HG02885 (cell line): Measurements from ENCODE around the gene RAB22A.
"Not testable (repeated sequence)": the region's sequence is repeated elsewhere in the genome, so short reads cannot be mapped to it uniquely, and the experiment has no call there.

Source experiments
- ATAC-seq: cut with Tn5 transposase; IDR thresholded peaks from one replicate; pipeline ENCODE4 v1.9.1; 2021; ENCODE audit warnings: mild to moderate bottlenecking; ENCODE audit not compliant: unreplicated experiment, poor library complexity

Gene RAB22A

DNA sequence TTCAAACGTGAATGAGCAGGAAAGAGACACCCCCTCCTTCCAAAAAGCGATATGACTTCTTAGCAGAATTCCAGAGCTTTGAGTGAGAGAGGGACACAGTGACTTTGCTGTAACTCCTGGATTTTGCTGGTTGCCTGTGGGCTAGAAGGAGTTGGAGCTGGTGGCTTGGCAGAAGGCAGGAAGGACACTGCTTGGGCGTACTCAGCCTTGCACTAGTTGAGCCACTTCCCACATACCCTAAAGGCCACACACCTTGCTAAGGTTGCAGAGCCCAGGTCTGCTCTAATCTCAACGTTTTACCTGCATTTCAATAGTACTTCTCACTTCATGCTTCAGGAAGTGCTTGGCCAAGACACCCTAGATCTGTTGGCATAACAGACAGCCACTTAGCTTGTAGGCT, 30.6 kb downstream of the RAB22A start:
- no peak for ATAC-seq

- ATAC-seq, result no peak
These were observed 31.3 kb downstream of the RAB22A start for GRCh38 chr20:58340853-58341252.

DNA sequence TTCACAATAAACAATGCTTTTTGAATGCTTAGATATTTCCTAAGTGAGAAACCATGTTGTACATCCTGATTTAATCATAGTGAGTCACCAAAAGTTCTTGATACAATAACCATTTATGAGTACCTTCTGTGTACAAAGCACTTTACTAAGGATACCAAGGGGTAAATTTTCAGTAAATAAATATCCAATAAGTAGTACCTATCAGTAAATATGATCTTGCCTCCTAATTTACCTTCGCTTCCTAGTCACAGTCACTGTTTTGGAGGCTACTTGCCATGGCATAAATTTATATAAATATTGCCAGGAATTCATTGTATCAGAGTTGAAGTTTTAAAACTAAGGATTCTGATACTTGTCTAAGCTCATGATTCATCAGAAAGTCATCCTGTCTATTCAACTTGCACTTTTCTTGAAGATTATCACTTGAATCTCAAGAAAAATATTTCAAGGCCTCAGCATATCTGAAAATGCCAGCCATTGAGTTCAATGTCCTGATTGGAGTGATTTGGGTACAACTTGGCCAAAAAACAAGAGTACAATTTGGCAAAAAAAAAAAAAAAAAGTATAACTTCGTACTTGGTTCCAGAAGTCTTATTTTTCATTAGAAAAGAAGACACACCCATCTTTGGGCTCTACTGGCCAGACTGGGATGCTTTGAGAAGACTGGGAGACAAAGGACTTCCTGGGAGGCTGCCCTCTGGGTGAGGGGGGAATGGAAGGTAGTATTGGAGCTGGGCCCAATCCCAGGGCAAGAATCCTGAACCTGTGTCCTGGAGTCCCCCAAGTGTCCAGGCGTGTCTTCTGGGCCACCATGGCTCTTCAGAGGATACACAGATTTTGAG, 32.8 kb downstream of the RAB22A start:
- ATAC-seq, result no peak

GRCh38 chr20:58344741-58345140, 35.2 kb downstream of the RAB22A start:
- ATAC-seq, result no peak

DNA sequence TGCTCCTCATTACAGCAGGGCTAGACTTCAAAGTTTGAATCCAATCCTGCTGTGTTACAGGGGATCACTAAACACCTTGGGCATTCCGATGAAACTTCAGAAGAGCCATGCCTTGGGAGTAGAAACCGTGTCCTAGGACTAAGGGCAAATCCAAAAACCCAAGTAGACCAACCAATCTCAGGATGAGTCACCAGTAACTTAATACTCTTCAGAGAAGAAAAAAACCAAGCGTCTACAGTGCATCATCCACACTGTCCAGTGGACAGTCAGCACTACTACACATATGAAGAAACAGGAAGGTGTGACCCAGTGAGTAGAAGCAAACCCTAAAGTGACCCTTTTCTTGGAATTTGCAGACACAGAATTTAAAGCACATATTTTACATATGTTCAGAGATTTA, 40.1 kb downstream of the RAB22A start:
- ATAC-seq, result no peak

DNA sequence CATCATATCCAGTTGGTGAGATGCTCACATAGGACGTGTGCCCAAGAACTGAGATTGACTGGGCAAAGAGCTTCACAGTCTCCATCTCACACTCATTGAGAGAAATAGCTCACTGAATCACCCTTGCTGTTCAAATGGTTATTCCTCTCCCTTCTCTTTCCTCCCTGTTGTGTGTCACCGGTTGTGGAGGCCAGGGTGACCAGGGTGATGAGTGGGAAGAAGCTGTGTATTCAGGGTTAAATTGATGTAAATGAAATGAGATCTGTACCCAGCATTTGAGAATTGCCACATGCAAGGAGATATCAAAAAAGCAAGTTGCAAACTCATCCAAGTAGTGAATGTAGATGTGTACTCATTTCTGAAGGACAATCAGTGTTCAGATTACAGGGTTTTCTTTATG, 43.0 kb downstream of the RAB22A start:
- no peak for ATAC-seq

- no peak for ATAC-seq
These were observed 49.9 kb downstream of the RAB22A start for GRCh38 chr20:58359441-58359840.

DNA sequence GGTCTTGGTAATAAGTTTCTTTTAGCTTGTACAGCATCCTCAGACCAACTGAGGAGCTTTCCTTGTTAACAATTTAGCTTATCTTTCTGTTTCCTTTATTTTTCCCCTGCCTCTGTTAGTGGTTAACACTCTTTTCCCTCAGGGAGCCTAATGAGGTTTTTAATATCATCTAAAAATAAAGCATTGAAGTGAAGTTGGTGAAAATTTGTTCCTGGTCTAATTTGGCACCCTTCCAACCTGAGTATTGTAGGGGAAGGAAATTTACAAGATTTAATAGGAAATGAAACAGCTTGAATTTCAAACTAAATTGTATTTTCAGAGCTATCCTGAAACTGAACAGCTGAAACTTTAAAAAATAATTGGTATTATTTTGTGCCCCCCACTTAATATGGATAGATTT, 51.4 kb downstream of the RAB22A start:
- no peak for ATAC-seq

- ATAC-seq, result no peak
These were observed 52.1 kb downstream of the RAB22A start for GRCh38 chr20:58361481-58362205.

- no peak for ATAC-seq
These were observed 52.6 kb downstream of the RAB22A start for GRCh38 chr20:58362206-58362516.

- no peak for ATAC-seq
These were observed 53.5 kb downstream of the RAB22A start for GRCh38 chr20:58362970-58363369.

- no peak for ATAC-seq
These were observed 57.4 kb downstream of the RAB22A start for GRCh38 chr20:58366866-58367265.

- ATAC-seq, result no peak
These were observed 63.3 kb downstream of the RAB22A start for GRCh38 chr20:58372806-58373205.

GRCh38 chr20:58373296-58373695, 63.8 kb downstream of the RAB22A start:
- not testable (repeated sequence) for ATAC-seq

DNA sequence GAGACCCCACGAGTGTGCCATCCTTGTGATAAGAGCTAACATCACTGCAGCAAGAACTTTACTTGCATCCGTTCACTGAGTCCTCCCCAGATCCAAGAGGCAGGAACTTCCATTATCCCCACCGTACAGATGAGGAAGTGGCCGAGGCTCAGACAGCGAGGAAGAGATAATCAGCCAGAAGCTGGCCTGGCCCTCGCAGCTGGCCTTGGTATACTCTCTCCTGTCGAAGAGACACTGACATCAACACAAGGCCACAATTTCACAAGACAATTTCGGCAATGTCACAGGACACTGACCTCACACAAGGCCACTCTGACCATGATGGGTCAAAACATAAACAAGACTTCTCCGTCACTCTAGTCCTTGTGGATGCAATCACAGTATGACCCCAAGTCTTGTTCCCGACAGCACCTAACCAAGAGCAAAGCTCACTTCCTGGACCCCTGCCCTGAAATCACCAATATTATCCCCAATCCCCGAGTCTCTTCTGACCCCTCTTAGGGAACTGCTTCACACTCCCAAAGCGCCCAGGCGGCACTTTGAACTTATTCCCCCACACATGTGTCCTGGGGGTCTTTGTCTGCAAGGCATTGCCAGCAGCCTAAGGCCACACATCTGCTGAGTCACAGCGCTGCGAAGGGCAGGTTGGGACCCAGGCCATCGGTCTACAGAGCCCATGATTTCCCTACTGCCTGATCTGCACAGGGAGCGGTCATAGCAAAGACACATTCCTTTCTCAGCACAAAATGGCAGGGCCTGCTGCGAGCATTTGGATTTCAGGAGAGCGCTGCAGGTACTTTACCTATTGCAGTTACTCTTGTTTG, 64.7 kb downstream of the RAB22A start:
- ATAC-seq, result no peak

- ATAC-seq, result no peak
These were observed 65.6 kb downstream of the RAB22A start for GRCh38 chr20:58374906-58375758.

GRCh38 chr20:58375759-58376352, 66.3 kb downstream of the RAB22A start:
- ATAC-seq, result no peak

GRCh38 chr20:58377017-58377416, 67.5 kb downstream of the RAB22A start:
- ATAC-seq, result no peak

- ATAC-seq, result no peak
These were observed 68.4 kb downstream of the RAB22A start for GRCh38 chr20:58377766-58378401.
